Measurements from ENCODE around the gene TPD52L1. TPM values are rescaled to one million over a fixed set of nuclear protein-coding genes. Genes with fewer than 3 reads are reported as not detected.

TPD52L1 gene
- total RNA-seq, 1 donor from 2014 or later: 57.7 TPM

- no peak for TF ChIP-seq CTCF (IDR thresholded peaks at IDR 0.05; ENCODE audit: insufficient read depth, low read length, poor library complexity, severe bottlenecking)
- no peak for DNase-seq (ENCODE audit: low read depth)
- H3K36me3 ChIP-seq (ENCODE audit: control insufficient read depth, insufficient read depth, low read length): no peaks in the 10 kb centered on the region
- H3K4me3 ChIP-seq (ENCODE audit: low read depth, low read length): no peak overlapping the region
- no peaks in the 10 kb centered on the region for H3K27me3 ChIP-seq (ENCODE audit: control insufficient read depth, insufficient read depth, low read length)
These were observed 35.8 kb upstream of the TPD52L1 start for GRCh38 chr6:125117818-125118217.

- no peaks in the 10 kb centered on the region for H3K36me3 ChIP-seq (ENCODE audit: control insufficient read depth, insufficient read depth, low read length)
- no peaks in the 10 kb centered on the region for H3K27me3 ChIP-seq (ENCODE audit: control insufficient read depth, insufficient read depth, low read length)
- no peak overlapping the region for H3K4me3 ChIP-seq (ENCODE audit: low read depth, low read length)
- no peak for TF ChIP-seq CTCF (IDR thresholded peaks at IDR 0.05; ENCODE audit: insufficient read depth, low read length, poor library complexity, severe bottlenecking)
- DNase-seq (ENCODE audit: low read depth): no peak
These were observed 33.5 kb upstream of the TPD52L1 start for GRCh38 chr6:125120054-125120590.

GRCh38 chr6:125121894-125122293 lies 31.7 kb upstream of the TPD52L1 start:
- TF ChIP-seq CTCF (IDR thresholded peaks at IDR 0.05; ENCODE audit: insufficient read depth, low read length, poor library complexity, severe bottlenecking): no peak
- DNase-seq (ENCODE audit: low read depth): no peak
- Histone ChIP-seq H3K36me3 (ENCODE audit: control insufficient read depth, insufficient read depth, low read length) (no peaks in the 10 kb centered on the region), H3K27me3 (ENCODE audit: control insufficient read depth, insufficient read depth, low read length) (no peaks in the 10 kb centered on the region), H3K4me3 (ENCODE audit: low read depth, low read length) (no peak overlapping the region)

DNA sequence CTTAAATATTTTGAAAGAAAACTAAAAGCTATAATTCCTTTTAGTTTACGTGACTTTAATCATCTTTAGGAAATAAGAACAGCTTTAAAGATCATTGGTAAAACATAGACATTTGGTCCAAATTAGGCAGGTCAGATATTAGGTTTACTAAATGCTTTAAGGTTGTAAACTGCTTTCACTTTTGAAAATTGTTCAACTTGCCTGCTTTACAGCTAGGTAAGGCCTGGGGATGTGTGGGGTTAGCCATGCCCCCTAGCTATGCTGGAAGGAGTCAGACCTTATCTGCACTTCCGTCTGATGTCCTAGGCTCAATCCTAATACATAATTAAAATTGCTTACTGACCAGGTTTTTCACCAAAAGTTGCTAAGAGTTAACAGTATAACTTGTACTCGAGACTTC lies 30.5 kb upstream of the TPD52L1 start:
- TF ChIP-seq CTCF (IDR thresholded peaks at IDR 0.05; ENCODE audit: insufficient read depth, low read length, poor library complexity, severe bottlenecking): no peak
- Histone ChIP-seq H3K27me3 (ENCODE audit: control insufficient read depth, insufficient read depth, low read length) (no peaks in the 10 kb centered on the region), H3K36me3 (ENCODE audit: control insufficient read depth, insufficient read depth, low read length) (no peaks in the 10 kb centered on the region), H3K4me3 (ENCODE audit: low read depth, low read length) (no peak overlapping the region)
- no peak for DNase-seq (ENCODE audit: low read depth)

DNA sequence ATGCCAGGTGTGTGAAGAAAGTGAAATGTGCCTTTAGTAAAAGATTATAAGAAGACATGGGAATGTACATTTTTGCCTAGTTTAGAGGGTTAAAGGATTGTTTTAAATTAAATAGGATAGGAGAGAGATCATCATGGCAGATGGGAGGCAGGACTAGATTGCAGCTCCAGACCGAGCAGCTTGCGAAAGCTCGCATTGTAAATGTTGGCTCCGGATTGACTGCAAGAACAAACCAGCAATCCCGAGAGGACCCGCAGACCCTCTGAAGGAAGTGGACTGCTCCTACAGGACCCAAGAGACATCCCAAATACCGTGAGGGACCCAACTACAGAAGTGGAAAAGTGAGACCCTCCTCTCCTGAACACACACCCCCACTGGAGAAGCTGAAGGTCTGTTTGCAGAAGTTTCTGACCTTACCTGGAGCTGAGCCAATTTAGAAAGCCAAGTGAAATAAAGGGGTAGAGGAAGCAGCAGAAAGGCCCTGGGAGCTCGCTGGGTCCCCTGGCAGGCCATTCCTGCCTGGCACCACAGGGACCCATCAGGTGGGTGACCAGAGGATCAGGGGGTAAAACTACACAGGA lies 30.0 kb upstream of the TPD52L1 start:
- no peak for TF ChIP-seq CTCF (IDR thresholded peaks at IDR 0.05; ENCODE audit: insufficient read depth, low read length, poor library complexity, severe bottlenecking)
- Histone ChIP-seq H3K27me3 (ENCODE audit: control insufficient read depth, insufficient read depth, low read length) (no peaks in the 10 kb centered on the region), H3K36me3 (ENCODE audit: control insufficient read depth, insufficient read depth, low read length) (no peaks in the 10 kb centered on the region), H3K4me3 (ENCODE audit: low read depth, low read length) (no peak overlapping the region)
- DNase-seq (ENCODE audit: low read depth): no peak

Data from kidney epithelial cell (primary cell).